Measurements from ENCODE around the gene GPC5.
"Not testable (repeated sequence)": the region's sequence is repeated elsewhere in the genome, so short reads cannot be mapped to it uniquely, and the experiment has no call there.

The GPC5 gene

DNA sequence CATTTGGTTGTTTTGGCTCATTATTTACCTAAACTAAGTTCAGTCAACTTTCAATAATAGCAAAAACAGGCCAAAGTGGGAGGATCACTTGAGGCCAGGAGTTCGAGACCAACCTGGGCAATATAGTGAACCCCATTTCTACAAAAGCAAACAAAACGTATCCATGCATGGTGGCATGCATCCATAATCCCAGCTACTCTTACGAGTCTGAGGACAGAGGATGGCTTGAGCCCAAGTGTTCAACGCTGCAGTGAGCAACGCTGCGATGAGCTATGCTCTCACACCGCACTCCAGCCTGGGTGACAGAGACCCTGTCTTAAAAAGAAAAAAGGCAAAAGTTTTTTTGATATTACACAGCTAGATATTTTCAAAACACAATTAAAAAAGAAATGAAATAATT is 1258.2 kb downstream of the GPC5 start:
- no peak for DNase-seq (ENCODE audit: low spot score)

- DNase-seq (ENCODE audit: low spot score): no peak
Measured at GRCh38 chr13:92657565-92657964, 1259.1 kb downstream of the GPC5 start.

GRCh38 chr13:92658293-92658692 is 1259.9 kb downstream of the GPC5 start:
- no peak for DNase-seq (ENCODE audit: low spot score)

DNA sequence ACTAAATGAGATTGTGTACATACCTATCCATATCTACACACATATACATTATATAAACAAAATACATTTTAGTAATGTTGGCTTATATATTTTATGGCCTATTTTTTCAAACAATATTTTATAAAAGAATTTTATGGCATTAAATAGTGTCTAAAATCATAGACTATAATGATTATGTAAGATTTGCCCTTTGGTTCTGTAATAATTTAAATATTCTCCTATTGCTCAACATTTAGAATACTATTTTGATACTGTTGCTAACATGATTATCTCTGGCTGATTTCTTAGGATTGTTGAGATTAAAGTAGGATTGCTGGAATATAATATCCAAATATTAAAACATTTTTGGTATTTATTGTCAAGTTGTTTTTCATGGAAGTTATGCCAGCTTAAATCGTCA is 1263.0 kb downstream of the GPC5 start:
- DNase-seq (ENCODE audit: low spot score): no peak

DNA sequence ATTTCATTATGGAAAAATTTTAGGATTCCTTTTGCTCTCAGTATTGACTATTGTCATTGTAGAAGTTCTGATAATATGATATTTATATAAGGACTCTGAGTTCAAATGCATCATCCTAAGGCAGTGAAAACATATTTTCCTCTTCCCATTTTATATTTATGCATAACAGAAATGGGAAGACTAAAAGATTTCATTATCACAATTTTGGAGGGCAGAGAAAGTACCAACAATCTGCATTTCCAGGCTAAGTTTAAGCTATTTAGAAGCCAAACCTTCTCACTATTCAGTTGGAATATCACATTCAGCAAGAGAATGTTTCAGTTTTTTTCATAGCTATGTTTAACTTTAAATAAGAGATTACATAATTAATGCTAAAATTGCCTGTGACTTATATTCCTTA is 1269.7 kb downstream of the GPC5 start:
- DNase-seq (ENCODE audit: low spot score): no peak

GRCh38 chr13:92670096-92670495 is 1271.7 kb downstream of the GPC5 start:
- DNase-seq (ENCODE audit: low spot score): no peak

DNA sequence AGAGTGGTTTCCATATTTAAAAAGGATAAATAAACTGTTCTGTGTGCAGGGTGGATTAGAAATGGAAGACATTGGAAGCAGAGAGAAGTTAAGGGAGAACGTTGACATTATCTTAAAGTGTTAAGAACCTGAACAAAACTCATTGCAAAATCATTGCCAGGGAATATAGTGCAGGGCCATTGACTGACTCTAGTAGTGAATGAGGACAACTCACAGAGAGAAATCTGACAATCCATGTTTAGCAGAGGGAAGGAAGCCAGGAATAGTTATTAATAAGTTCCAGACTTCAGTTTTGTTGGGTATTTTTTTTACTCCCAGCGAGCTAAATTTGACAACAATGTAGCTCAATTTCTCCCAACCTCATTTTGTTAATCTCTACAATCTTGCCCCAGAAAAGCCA is 1273.4 kb downstream of the GPC5 start:
- no peak for DNase-seq (ENCODE audit: low spot score)

- DNase-seq (ENCODE audit: low spot score): no peak
Measured at GRCh38 chr13:92676246-92676645, 1277.8 kb downstream of the GPC5 start.

- DNase-seq (ENCODE audit: low spot score): peak; percentile 1
Measured at GRCh38 chr13:92677571-92677970, 1279.2 kb downstream of the GPC5 start.

- no peak for DNase-seq (ENCODE audit: low spot score)
Measured at GRCh38 chr13:92679602-92680001, 1281.2 kb downstream of the GPC5 start.

- DNase-seq (ENCODE audit: low spot score): no peak
Measured at GRCh38 chr13:92681239-92681638, 1282.8 kb downstream of the GPC5 start.

DNA sequence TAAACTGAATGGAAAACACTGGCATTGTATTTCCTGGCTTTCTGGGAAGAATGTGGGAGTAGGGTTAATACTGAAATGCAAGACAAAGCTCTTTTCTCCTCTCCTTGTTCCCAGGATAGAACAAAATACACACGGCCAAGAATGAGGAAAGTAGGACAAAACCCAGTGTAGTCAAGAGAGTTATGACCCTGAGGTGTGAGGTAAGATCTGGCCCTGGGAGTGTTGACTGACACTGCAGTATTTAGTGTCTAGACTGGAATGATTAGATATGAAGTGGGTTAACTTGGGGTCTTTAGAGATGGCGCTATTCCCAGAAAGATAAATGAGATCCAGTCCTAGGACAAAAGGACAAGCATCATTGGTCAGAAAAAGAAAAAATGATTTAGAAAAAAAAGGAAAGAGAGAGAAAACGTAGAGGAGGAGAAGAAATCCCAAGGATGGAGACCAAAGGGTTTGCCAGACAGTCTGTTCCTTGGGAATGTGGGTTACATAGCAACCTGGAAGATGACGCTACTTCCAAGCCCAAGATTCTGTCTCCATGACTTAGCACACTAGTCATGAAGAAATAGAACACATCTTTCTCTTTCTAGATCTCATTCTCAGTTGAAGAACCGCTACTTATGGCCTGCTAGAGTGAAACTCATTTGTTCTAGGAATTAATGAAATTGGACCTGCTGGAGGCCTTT is 1284.6 kb downstream of the GPC5 start:
- DNase-seq (ENCODE audit: low spot score): no peak

DNA sequence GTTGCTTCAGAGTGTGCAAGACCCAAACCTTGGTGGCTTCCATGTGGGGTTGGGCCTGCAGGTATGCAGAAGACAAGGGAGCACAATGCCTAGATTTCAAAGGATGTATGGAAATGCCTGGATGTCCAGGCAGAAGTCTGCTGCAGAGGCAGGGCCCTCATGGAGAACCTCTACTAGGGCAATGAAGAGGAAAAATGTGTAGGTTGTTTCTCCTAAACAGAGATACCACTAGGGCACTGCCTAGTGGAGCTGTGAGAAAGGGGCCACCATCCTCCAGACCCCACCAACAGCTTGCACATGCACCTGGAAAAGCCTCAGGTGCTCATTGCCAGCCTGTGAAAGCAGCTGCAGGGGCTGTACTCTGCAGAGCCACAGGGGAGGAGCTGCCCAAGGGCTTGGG is 1295.6 kb downstream of the GPC5 start:
- no peak for DNase-seq (ENCODE audit: low spot score)

DNA sequence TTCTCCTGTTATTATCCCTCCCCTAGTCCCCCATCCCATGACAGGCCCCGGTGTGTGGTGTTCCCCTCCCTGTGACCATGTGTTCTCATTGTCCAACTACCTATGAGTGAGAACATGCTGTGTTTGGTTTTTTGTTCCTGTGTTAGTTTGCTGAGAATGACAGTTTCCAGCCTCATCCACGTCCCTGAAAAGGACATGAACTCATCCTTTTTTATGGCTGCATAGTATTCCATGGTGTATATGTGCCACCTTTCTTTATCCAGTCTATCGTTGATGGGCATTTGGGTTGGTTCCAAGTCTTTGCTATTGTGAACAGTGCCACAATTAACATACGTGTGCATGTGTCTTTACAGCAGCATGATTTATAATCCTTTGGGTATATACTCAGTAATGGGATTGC is 1297.4 kb downstream of the GPC5 start:
- not testable (repeated sequence) for DNase-seq (ENCODE audit: low spot score)

- DNase-seq (ENCODE audit: low spot score): peak; percentile 0
Measured at GRCh38 chr13:92716749-92717148, 1318.3 kb downstream of the GPC5 start.

DNA sequence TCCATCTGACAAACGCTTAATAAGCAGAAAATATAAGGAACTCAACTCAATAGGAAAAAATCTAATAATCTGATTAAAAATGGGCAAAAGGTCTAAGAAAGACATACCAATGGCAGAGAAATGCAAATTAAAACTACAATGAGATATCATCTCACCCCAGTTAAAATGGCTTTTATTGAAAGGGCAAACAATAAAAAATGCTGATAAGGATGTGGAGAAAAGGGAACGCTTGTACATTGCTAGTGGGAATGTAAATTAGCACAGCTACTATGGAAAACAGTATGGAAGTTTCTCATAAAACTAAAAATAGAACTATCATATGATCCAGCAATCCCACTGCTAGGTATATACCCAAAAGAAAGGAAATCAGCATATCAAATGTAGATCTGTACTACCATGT is 1319.4 kb downstream of the GPC5 start:
- no peak for DNase-seq (ENCODE audit: low spot score)

GRCh38 chr13:92719868-92720267 is 1321.4 kb downstream of the GPC5 start:
- no peak for DNase-seq (ENCODE audit: low spot score)

DNA sequence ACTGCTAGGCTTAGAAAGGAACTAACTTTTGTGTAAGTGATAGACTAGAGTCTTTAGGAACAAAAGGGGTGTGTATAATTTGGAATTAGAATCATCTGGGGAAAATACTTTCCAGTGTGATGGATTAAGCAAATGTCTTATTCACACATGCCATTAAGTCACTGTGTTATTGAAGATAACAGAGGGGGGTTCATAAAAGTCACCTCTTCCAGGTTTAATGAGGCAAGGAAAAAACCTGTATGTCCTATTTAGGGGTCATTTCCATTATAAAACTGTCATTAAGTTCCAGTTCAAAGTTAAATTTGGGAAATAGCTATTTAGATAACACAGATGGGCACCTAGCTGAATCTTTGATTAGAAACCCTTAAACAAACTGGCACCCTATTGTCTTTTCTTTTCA is 1323.2 kb downstream of the GPC5 start:
- no peak for DNase-seq (ENCODE audit: low spot score)

DNA sequence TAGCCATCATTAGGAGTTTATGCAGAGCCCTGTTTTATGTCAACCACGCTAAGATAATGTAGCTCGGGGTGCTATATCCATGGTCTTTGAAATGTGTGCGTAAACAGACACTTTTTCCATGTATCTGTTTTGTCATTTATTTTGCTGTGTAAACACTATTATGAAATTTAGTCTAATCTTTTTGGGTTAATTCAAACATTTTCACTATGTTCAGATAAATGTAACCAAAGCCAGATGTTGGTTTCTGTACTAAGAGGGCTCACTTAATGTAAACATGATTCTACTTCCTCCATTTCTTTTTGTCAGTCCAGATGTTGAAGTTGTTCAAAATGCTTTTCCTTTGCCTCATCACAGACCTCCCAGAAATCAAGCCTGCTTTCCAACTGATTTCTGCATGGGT is 1328.7 kb downstream of the GPC5 start:
- no peak for DNase-seq (ENCODE audit: low spot score)

GRCh38 chr13:92734068-92734467 is 1335.6 kb downstream of the GPC5 start:
- no peak for DNase-seq (ENCODE audit: low spot score)

DNA sequence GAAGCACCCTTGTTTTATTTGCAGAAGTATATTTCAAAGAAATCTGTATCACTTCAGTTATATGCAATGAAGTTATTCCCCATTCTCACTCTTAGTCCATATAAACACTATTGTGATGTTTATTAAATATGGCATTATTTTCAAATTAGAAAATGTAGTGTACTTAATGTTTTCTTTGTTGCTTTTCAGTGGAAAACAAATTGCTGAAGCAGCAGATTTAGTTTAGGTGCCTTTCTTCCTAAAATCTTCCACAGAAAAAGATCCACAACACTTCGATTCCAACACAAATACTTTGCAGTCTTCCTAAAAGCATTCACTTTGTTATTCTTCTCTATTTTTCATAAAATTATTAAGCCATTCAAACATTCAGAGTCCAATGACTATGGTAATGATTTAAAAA is 1336.1 kb downstream of the GPC5 start:
- DNase-seq (ENCODE audit: low spot score): no peak

DNA sequence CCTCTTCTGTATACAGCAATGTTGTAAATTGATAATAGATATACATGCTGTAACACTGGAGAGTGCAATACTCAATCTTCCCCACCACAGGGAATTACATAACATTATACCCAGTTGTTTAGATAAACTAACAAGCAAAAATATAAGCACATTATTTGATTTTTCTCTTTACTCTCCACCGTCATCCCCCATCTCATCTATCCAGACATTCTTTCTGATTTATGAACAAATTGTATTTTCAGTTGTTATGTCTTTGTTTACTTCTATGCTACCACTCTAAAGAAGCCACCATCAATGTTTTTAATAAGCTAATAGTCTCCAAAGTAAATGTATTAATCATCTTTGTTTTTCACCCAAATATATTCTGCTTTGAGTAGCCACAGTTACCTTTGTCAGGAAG is 1337.5 kb downstream of the GPC5 start:
- no peak for DNase-seq (ENCODE audit: low spot score)

- DNase-seq (ENCODE audit: low spot score): no peak
Measured at GRCh38 chr13:92739306-92739818, 1340.9 kb downstream of the GPC5 start.

DNA sequence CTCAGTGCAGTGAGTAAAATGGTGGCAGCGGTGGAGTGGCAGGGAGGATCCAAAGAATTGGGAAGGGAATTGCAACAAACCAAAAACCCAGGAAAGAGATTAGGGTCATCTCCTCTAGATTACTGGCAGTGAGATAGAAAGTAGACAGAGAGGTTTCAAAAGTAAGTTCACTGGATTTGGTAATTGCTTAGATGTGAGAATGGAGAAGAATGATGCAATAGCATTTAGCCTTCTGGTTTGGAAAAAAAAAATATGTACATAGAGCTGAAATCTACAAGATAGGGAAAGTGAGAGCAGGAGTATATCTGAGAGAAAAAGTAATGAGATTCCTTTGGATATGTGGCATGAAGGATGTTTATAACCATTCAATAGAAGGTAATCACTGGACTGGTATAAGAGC is 1345.6 kb downstream of the GPC5 start:
- DNase-seq (ENCODE audit: low spot score): no peak
